CD8-positive, alpha-beta memory T cell (primary cell): ENCODE results near the gene ADCK1. TPM values are rescaled to one million over a fixed set of nuclear protein-coding genes. Genes with fewer than 3 reads are reported as not detected.
A peak's percentile ranks its signal among the peaks of the same experiment; 100 is the strongest.
"Not testable (repeated sequence)": the region's sequence is repeated elsewhere in the genome, so short reads cannot be mapped to it uniquely, and the experiment has no call there.

ENCODE experiments used
- CTCF ChIA-PET: fragments of 350-600 bp; sonication (Branson Sonifier 250); formaldehyde crosslinking; loops from one replicate; lab custom pipeline; 2021; ENCODE audit warnings: antibody characterized with exemption; lab: Charles Lee
- POLR2A ChIA-PET: fragments of 350-600 bp; sonication (Branson Sonifier 250); formaldehyde crosslinking; loops from one replicate; lab custom pipeline; 2021; ENCODE audit warnings: antibody characterized with exemption; lab: Charles Lee
- DNase-seq, 5 donors: peaks; one replicate each; pipeline versions ENCODE4 v3.0.0 to v3.0.0-alpha.2; 2020 to 2022; ENCODE audit warnings: mixed read lengths in 1 of 5
- H3K27ac ChIP-seq: one replicate; pipeline ENCODE4 v1.7.0; 2013; ENCODE audit warnings: low read depth, mild to moderate bottlenecking, low read length, moderate library complexity
- H3K27me3 ChIP-seq: 2 replicates; pipeline ENCODE4 v1.7.0; 2013; ENCODE audit warnings: low read length, mild to moderate bottlenecking; ENCODE audit not compliant: insufficient read depth, poor library complexity, severe bottlenecking
- H3K36me3 ChIP-seq: 2 replicates; pipeline ENCODE4 v1.7.0; 2013; ENCODE audit warnings: mild to moderate bottlenecking, low read length, moderate library complexity; ENCODE audit not compliant: insufficient read depth
- H3K4me1 ChIP-seq: 2 replicates; pipeline ENCODE4 v1.7.0; 2013; ENCODE audit warnings: mild to moderate bottlenecking, low read length, moderate library complexity; ENCODE audit not compliant: insufficient read depth
- H3K4me3 ChIP-seq: 2 replicates; pipeline ENCODE4 v1.7.0; 2013; ENCODE audit warnings: mild to moderate bottlenecking, low read length
- H3K9me3 ChIP-seq: 2 replicates; pipeline ENCODE4 v1.7.0; 2013; ENCODE audit warnings: mild to moderate bottlenecking, low read length
- H3K27ac Mint-ChIP-seq, 8 donors: one replicate each; pipeline ENCODE4 v1.8.0; 2020 to 2021; ENCODE audit warnings: mixed read lengths in 8 of 8, mild to moderate bottlenecking in 6 of 8, inconsistent platforms in 3 of 8, moderate library complexity in 3 of 8
- H3K27me3 Mint-ChIP-seq, 2 donors: one replicate each; pipeline ENCODE4 v1.8.0; 2020 to 2021; ENCODE audit warnings: mixed read lengths in 2 of 2, mild to moderate bottlenecking in 1 of 2, moderate library complexity in 1 of 2
- H3K36me3 Mint-ChIP-seq, 3 donors: one replicate each; pipeline ENCODE4 v1.8.0; 2020 to 2021; ENCODE audit warnings: mixed read lengths in 3 of 3, inconsistent platforms in 1 of 3, mild to moderate bottlenecking in 1 of 3
- H3K4me1 Mint-ChIP-seq, 3 donors: one replicate each; pipeline ENCODE4 v1.8.0; 2020 to 2021; ENCODE audit warnings: mixed read lengths in 3 of 3, inconsistent platforms in 1 of 3, mild to moderate bottlenecking in 1 of 3
- H3K4me3 Mint-ChIP-seq, 7 donors: one replicate each; pipeline ENCODE4 v1.8.0; 2020 to 2021; ENCODE audit warnings: mixed read lengths in 7 of 7, mild to moderate bottlenecking in 6 of 7, moderate library complexity in 4 of 7, inconsistent platforms in 2 of 7
- H3K9me3 Mint-ChIP-seq, 5 donors: one replicate each; pipeline ENCODE4 v1.8.0; 2020 to 2022; ENCODE audit warnings: mixed read lengths in 5 of 5, mild to moderate bottlenecking in 3 of 5, moderate library complexity in 2 of 5, inconsistent platforms in 1 of 5
- polyA plus RNA-seq: library from polyadenylated mRNA; unstranded; fragments of 300-500 nt; fragmentation: Illumina TruSeq; gene quantifications from one replicate; pipeline ENCODE4 v1.2.3, GENCODE V29; 2021
- total RNA-seq, 2 experiments: library from RNA; stranded (reverse); gene quantifications; one replicate each; pipeline ENCODE4 v1.2.3, GENCODE V29; 2021

The ADCK1 gene
- total and polyA plus RNA-seq, 3 experiments from 2014 or later, result 4.2 to 7.5 (median 5.9) TPM

DNA sequence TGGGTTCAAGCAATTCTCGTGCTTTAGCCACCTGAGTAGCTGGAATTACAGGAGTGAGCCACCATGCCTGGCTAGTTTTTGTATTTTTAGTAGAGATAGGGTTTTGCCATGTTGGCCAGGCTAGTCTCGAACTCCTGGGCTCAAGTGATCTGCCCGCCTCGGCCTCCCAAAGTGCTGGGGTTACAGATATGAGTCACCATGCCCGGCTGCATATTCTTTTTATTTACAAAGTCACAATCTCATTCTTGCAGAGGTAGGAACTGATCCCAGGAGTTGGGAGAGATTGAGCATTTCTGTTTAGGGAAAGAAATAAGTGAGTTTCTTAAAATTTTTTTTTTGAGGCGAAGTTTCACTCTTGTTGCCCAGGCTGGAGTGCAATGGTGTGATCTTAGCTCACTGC, 12.8 kb downstream of the ADCK1 start:
- H3K4me3 ChIP-seq, H3K27me3 ChIP-seq, DNase-seq, POLR2A ChIA-PET, H3K4me3 Mint-ChIP-seq, H3K36me3 Mint-ChIP-seq, H3K4me1 Mint-ChIP-seq, H3K27me3 Mint-ChIP-seq, H3K36me3 ChIP-seq, H3K9me3 ChIP-seq, H3K27ac ChIP-seq, H3K9me3 Mint-ChIP-seq, H3K4me1 ChIP-seq: not testable (repeated sequence)
- CTCF ChIA-PET, result interaction anchor here (0.6 kb wide), 1 partner anchor 1899 kb away, joined by 4 read pairs; no protein-coding TSS in a partner anchor
- peak overlapping the region in 1 of 8 donors; percentile 66 for H3K27ac Mint-ChIP-seq

DNA sequence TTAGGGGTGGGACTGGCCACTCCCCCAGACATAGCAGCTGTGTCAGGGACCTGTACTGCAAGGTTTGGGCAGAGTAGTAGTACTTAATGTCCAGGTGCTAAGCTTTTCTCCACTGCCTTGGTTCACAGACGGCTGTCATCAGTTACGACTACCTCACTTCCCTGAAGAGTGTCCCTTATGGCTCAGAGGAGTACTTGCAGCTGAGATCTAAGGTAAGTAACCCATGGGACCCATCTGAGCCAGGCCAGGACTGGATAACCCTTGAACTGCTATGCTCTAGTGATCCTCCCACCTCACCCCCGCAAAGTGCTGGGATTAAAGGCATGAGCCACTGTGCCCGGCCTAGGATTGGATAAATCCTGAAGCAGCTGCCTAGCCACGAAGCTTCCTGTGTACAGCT, 22.4 kb downstream of the ADCK1 start:
- Histone ChIP-seq H3K27ac (no peak overlapping the region), H3K4me1 (no peaks in the 10 kb centered on the region), H3K9me3 (no peaks in the 10 kb centered on the region), H3K27me3 (no peaks in the 10 kb centered on the region), H3K36me3 (peaks cover 4% of the 10 kb centered on the region), H3K4me3 (no peak overlapping the region)
- peaks cover 21 to 37% (median 33%) of the 10 kb centered on the region in 3 donors for H3K36me3 Mint-ChIP-seq
- ChIA-PET CTCF (no interaction called here), POLR2A (no interaction called here)
- no peak overlapping the region for H3K4me3 Mint-ChIP-seq
- no peak overlapping the region for H3K27ac Mint-ChIP-seq
- H3K27me3 Mint-ChIP-seq, result no peaks in the 10 kb centered on the region
- no peaks in the 10 kb centered on the region for H3K9me3 Mint-ChIP-seq
- no peaks in the 10 kb centered on the region for H3K4me1 Mint-ChIP-seq
- DNase-seq, result no peak

DNA sequence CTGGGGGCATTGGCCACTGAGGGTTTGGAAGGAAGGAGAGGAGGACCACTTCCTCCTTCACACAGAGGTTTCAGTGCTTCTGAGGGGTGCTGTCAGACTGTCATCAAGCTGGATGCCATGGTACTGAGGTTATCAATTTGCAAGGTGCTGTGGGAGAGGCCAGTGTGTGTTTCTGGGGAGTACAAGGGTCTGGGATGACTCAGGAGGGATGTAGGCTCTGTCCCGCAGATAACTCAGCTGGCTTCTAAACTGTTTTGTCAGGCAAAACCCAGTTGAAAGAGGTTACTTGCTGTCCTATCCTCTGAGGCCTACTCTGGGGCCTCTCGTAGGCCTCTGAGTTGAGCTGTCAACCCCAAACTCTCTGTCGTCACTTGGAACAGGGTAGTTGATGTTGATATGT, 22.8 kb downstream of the ADCK1 start:
- Histone ChIP-seq H3K27me3 (no peaks in the 10 kb centered on the region), H3K27ac (no peak overlapping the region), H3K36me3 (peaks cover 4% of the 10 kb centered on the region), H3K4me3 (no peak overlapping the region), H3K4me1 (no peaks in the 10 kb centered on the region), H3K9me3 (no peaks in the 10 kb centered on the region)
- H3K4me3 Mint-ChIP-seq, result no peak overlapping the region
- no peaks in the 10 kb centered on the region for H3K27me3 Mint-ChIP-seq
- ChIA-PET POLR2A (no interaction called here), CTCF (no interaction called here)
- peaks cover 21 to 37% (median 33%) of the 10 kb centered on the region in 3 donors for H3K36me3 Mint-ChIP-seq
- no peak for DNase-seq
- no peak overlapping the region for H3K27ac Mint-ChIP-seq
- H3K4me1 Mint-ChIP-seq, result no peaks in the 10 kb centered on the region
- no peaks in the 10 kb centered on the region for H3K9me3 Mint-ChIP-seq

DNA sequence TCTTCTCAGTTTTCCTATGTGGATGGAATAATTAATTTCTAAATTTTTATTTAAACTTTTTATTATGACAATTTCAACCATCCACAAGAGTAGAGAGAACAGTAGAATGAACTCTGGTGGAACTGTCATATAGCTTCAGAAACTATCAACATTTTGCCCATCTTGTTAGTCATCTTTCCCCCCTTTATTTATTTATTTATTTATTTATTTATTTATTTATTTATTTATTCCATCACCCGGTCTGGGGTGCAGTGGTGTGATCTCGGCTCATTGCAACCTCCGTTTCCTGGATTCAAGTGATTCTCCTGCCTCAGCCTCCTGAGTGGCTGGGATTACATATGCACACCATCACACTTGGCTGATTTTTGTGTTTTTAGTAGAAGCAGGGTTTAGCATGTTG, 23.5 kb downstream of the ADCK1 start:
- ChIA-PET POLR2A (no interaction called here), CTCF (no interaction called here)
- Histone ChIP-seq H3K9me3 (no peaks in the 10 kb centered on the region), H3K4me1 (no peaks in the 10 kb centered on the region), H3K4me3 (no peak overlapping the region), H3K27me3 (no peaks in the 10 kb centered on the region), H3K27ac (no peak overlapping the region), H3K36me3 (peaks cover 4% of the 10 kb centered on the region)
- no peak for DNase-seq
- Mint-ChIP-seq H3K4me3 (no peak overlapping the region), H3K36me3 (peaks cover 21 to 37% (median 33%) of the 10 kb centered on the region in 3 donors), H3K27me3 (no peaks in the 10 kb centered on the region), H3K4me1 (no peaks in the 10 kb centered on the region), H3K27ac (no peak overlapping the region), H3K9me3 (no peaks in the 10 kb centered on the region)

DNA sequence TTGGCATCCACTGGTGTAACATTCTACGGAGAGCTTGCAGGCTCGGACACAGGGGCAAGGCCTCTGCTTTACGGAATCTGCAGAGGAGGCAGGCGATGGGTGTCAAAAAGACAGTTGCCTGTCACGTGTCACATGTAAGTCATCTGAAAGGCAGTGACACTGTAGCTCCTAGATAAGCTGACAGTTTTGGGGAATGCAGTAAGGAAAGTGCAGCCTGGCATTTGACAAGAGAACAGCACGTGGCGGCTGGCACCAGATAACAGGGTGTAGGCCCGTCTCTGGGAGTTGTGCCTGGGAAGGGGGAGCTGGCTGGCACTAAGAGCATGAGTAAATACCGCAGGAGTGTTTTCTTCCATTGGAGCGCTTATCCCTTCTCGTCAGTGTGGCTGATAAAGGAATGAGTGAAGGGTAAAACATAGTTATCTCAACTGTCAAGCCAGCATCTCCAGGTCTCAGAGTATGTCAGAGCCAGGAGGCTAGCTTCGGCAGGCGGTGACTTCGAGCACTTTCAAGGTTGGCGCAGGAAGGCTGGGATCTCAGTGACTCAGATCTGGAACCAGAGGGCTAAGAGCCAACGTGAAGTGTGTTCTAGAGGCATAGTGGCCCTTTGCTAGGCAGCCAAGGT, 26.1 kb downstream of the ADCK1 start:
- no peaks in the 10 kb centered on the region for H3K9me3 Mint-ChIP-seq
- CTCF ChIA-PET, result no interaction called here
- no peak overlapping the region for H3K4me3 Mint-ChIP-seq
- Histone ChIP-seq H3K4me1 (no peaks in the 10 kb centered on the region), H3K9me3 (no peaks in the 10 kb centered on the region), H3K27ac (no peak overlapping the region), H3K4me3 (no peak overlapping the region), H3K27me3 (no peaks in the 10 kb centered on the region), H3K36me3 (peaks cover 2% of the 10 kb centered on the region)
- no peaks in the 10 kb centered on the region for H3K4me1 Mint-ChIP-seq
- POLR2A ChIA-PET, result no interaction called here
- no peak for DNase-seq
- no peaks in the 10 kb centered on the region for H3K27me3 Mint-ChIP-seq
- peaks cover 13 to 35% (median 28%) of the 10 kb centered on the region in 3 donors for H3K36me3 Mint-ChIP-seq
- H3K27ac Mint-ChIP-seq, result peak overlapping the region in 1 of 8 donors; percentile 66

DNA sequence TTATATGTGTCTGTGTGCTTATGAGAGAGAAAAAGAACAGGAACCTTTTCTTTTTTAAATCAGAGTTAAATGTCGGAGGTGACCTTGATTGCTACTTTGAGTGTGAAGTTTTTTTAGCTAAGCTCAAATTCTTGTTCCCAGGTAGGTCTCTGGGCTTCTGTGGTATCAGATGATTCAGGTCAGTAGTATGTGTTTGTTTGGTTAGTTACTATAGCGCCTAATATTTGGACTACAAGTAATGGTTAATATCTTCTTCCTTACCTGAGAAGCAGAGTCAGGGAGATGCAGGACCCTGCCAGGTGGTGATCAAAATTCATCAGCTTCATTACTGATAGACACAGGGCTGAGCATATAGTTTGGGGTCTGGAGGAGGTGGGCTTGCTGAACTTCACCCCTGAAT, 30.8 kb downstream of the ADCK1 start:
- no peaks in the 10 kb centered on the region for H3K9me3 ChIP-seq
- no peak overlapping the region for H3K4me3 ChIP-seq
- no peaks in the 10 kb centered on the region for H3K27me3 ChIP-seq
- Mint-ChIP-seq H3K4me3 (no peak overlapping the region), H3K9me3 (no peaks in the 10 kb centered on the region), H3K4me1 (no peaks in the 10 kb centered on the region), H3K36me3 (peaks cover 11 to 30% (median 17%) of the 10 kb centered on the region in 3 donors), H3K27me3 (no peaks in the 10 kb centered on the region), H3K27ac (no peak overlapping the region)
- H3K36me3 ChIP-seq, result peaks cover 4% of the 10 kb centered on the region
- no peak for DNase-seq
- no peak overlapping the region for H3K27ac ChIP-seq
- H3K4me1 ChIP-seq, result no peaks in the 10 kb centered on the region
- ChIA-PET POLR2A (no interaction called here), CTCF (interaction anchor here (1.1 kb wide), 1 partner anchor 32 kb away, joined by 4 read pairs; no protein-coding TSS in a partner anchor)

DNA sequence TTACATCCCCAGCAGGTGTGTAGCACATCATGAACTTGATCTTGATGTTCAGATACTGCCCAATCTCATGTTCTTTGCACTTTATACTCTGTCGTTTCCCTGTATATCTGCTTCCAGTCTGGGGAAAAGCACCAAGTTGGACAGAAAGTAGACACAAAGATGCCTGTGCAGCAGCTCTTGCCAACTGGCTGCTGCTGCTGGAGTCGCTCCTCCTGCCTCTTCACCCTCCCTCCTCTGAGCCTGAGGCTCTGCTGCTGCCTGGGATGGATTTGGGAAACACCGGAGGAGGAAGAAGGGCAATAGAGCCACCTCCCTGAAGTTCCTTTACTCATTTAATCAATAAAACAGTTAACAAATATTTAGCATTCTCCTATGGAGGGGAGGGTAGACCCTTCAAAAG, 32.4 kb downstream of the ADCK1 start:
- peaks cover 6 to 29% (median 16%) of the 10 kb centered on the region in 3 donors for H3K36me3 Mint-ChIP-seq
- Histone ChIP-seq H3K4me1 (no peaks in the 10 kb centered on the region), H3K4me3 (no peak overlapping the region), H3K9me3 (no peaks in the 10 kb centered on the region), H3K27me3 (no peaks in the 10 kb centered on the region), H3K27ac (no peak overlapping the region), H3K36me3 (peaks cover 4% of the 10 kb centered on the region)
- ChIA-PET POLR2A (no interaction called here), CTCF (no interaction called here)
- H3K4me3 Mint-ChIP-seq, result no peak overlapping the region
- H3K27ac Mint-ChIP-seq, result no peak overlapping the region
- H3K9me3 Mint-ChIP-seq, result no peaks in the 10 kb centered on the region
- DNase-seq, result no peak
- no peaks in the 10 kb centered on the region for H3K27me3 Mint-ChIP-seq
- H3K4me1 Mint-ChIP-seq, result no peaks in the 10 kb centered on the region

DNA sequence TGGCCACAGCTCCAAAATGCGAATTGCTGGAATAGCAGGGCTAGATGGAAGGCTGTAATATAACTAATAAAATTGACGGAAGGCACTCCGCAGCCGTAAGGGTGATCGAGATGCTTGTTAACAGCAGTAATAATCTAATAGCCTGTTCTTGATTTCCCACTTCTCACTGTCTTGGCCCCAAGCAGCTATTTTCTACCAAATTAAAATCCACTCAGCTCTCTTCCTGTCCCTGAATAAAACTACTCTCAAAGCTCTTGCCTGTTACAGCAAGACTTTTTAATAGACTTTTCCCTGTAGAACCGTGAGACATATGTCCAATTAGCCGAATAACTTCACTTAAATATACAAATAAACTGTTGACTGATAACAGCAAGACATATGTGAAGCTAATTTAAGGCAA, 38.0 kb downstream of the ADCK1 start:
- H3K4me1 Mint-ChIP-seq, result no peaks in the 10 kb centered on the region
- no peaks in the 10 kb centered on the region for H3K9me3 Mint-ChIP-seq
- no peak overlapping the region for H3K27ac Mint-ChIP-seq
- H3K4me3 Mint-ChIP-seq, result no peak overlapping the region
- Histone ChIP-seq H3K27ac (no peak overlapping the region), H3K4me1 (no peaks in the 10 kb centered on the region), H3K4me3 (no peak overlapping the region), H3K27me3 (no peaks in the 10 kb centered on the region), H3K9me3 (no peaks in the 10 kb centered on the region), H3K36me3 (no peaks in the 10 kb centered on the region)
- no peaks in the 10 kb centered on the region for H3K27me3 Mint-ChIP-seq
- peaks cover 4 to 11% (median 6%) of the 10 kb centered on the region in 3 donors for H3K36me3 Mint-ChIP-seq
- CTCF ChIA-PET, result no interaction called here
- POLR2A ChIA-PET, result no interaction called here
- DNase-seq, result no peak
